PC-9 (cell line): ENCODE data around the gene BNIP3. TPM values are rescaled to one million over a fixed set of nuclear protein-coding genes. Genes with fewer than 3 reads are reported as not detected.

ENCODE experiments used
- BruUV-seq: library from RNA; stranded (reverse); fragments of 400-500 nt; replicated peaks from 2 replicates; lab custom pipeline; 2021; lab: Mats Ljungman, UMichigan
- CTCF ChIA-PET: fragments of 300-600 bp; sonication (Branson Sonifier 250); formaldehyde crosslinking; loops from one replicate; lab custom pipeline; 2022; ENCODE audit warnings: antibody characterized with exemption; lab: Charles Lee
- POLR2A ChIA-PET: fragments of 300-600 bp; sonication (Branson Sonifier 250); formaldehyde crosslinking; loops from one replicate; lab custom pipeline; 2022; ENCODE audit warnings: antibody characterized with exemption; ENCODE audit not compliant: unreplicated experiment; lab: Charles Lee
- DNase-seq, 2 experiments: peaks; one replicate each; pipeline versions ENCODE4 v3.0.0 to v3.0.0-alpha.2; 2015 to 2022; ENCODE audit warnings: mixed read lengths in 1 of 2
- H2AFZ ChIP-seq: fragments of 200-600 bp; sonication (generic); 2 replicates; pipeline ENCODE4 v1.8.1; 2017; ENCODE audit warnings: antibody characterized with exemption
- H3F3A ChIP-seq: fragments of 200-600 bp; sonication (generic); 2 replicates; pipeline ENCODE4 v1.8.1; 2017; ENCODE audit warnings: antibody characterized with exemption, mild to moderate bottlenecking, low read depth; ENCODE audit not compliant: insufficient read depth
- H3K27ac ChIP-seq: fragments of 200-600 bp; sonication (generic); 2 replicates; pipeline ENCODE4 v1.6.1; 2016; ENCODE audit warnings: mixed run types
- H3K27me3 ChIP-seq: fragments of 200-600 bp; sonication (generic); 2 replicates; pipeline ENCODE4 v1.6.1; 2016; ENCODE audit warnings: low read depth, mixed run types; ENCODE audit not compliant: insufficient read depth
- H3K36me3 ChIP-seq: fragments of 200-600 bp; sonication (generic); 2 replicates; pipeline ENCODE4 v1.6.1; 2016; ENCODE audit warnings: low read depth, mixed run types
- H3K4me1 ChIP-seq: fragments of 200-600 bp; sonication (generic); replicated peaks from 2 replicates; pipeline ENCODE4 v1.6.1; 2016; ENCODE audit warnings: mixed run types; ENCODE audit not compliant: insufficient read depth
- H3K4me2 ChIP-seq: fragments of 200-600 bp; sonication (generic); 2 replicates; pipeline ENCODE4 v1.6.1; 2017; ENCODE audit warnings: mixed run types
- H3K4me3 ChIP-seq: fragments of 200-600 bp; sonication (generic); 2 replicates; pipeline ENCODE4 v1.6.1; 2016; ENCODE audit warnings: mixed run types
- H3K79me2 ChIP-seq: fragments of 200-600 bp; sonication (generic); 2 replicates; pipeline ENCODE4 v1.6.1; 2017; ENCODE audit warnings: low read depth, mixed run types
- H3K9me2 ChIP-seq: fragments of 200-600 bp; sonication (generic); 2 replicates; pipeline ENCODE4 v1.8.1; 2017; ENCODE audit warnings: mild to moderate bottlenecking; ENCODE audit not compliant: insufficient read depth
- H3K9me3 ChIP-seq: fragments of 200-600 bp; sonication (generic); 2 replicates; pipeline ENCODE4 v1.8.1; 2016; ENCODE audit warnings: low read depth; ENCODE audit not compliant: insufficient read depth
- H4K20me1 ChIP-seq: fragments of 200-600 bp; sonication (generic); 2 replicates; pipeline ENCODE4 v1.8.1; 2017; ENCODE audit not compliant: insufficient read depth
- CTCF ChIP-seq: fragments of 200-600 bp; sonication (generic); conservative IDR thresholded peaks from 2 replicates; pipeline ENCODE4 v1.6.1; 2017; ENCODE audit warnings: mixed run types, antibody characterized with exemption, mild to moderate bottlenecking, moderate library complexity
- EZH2 ChIP-seq: fragments of 200-600 bp; sonication (generic); IDR thresholded peaks from 2 replicates; pipeline ENCODE4 v1.8.0; 2017; ENCODE audit warnings: antibody characterized with exemption, low read depth
- intact Hi-C: fragments of 100-400 bp; cut with micrococcal nuclease; formaldehyde crosslinking; loops from one replicate; pipeline ENCODE4 v1.10.0; 2022; ENCODE audit not compliant: unreplicated experiment
- total RNA-seq: library from RNA; stranded (reverse); gene quantifications from 2 replicates; pipeline ENCODE4 v1.2.3, GENCODE V29; 2021

BNIP3 gene
- total RNA-seq, 1 experiment from 2014 or later, result 21.0 TPM

DNA sequence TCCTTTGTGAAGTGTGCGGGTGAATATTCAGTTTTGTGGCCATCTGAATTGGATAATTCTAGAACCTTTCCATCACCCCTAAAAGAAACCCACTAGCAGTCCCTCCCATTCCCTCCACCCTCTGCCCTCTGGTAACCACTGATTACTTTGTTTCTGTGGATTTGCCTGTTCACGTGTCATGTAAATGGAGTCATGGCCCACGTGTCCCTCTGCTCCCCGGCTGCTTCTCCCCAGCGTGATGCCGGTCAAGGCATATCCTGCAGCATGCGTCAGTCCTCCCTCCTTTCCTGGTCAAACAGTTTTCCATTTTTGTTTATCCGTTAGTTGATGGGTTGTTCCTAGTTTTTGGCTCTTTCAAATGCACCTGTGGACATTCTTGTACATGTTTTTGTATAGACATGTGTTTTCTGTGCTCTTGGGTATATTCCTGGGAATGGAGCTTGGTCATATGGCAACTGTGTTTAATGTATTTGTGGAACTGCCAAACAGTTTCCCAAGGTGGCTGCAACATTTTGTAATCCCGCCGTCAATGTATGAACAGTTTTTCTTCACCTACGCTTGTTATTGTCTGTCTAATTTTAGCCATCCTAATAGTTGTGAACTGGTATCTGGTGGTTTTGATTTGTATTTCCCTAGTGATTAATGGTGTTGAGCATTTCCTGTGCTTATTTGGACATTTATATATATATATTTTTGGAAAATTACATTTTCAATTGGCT is 58.5 kb downstream of the BNIP3 start:
- Histone ChIP-seq H3K36me3 (no peaks in the 10 kb centered on the region), H3K27me3 (no peaks in the 10 kb centered on the region), H3K9me3 (no peaks in the 10 kb centered on the region), H2AFZ (no peak overlapping the region), H3K4me1 (no peaks in the 10 kb centered on the region), H4K20me1 (peaks cover 15% of the 10 kb centered on the region), H3K4me3 (no peak overlapping the region), H3F3A (peaks cover 8% of the 10 kb centered on the region; the same call in 1 of the 2 replicates), H3K4me2 (no peak overlapping the region), H3K9me2 (no peaks in the 10 kb centered on the region), H3K27ac (no peak overlapping the region), H3K79me2 (peaks cover 73% of the 10 kb centered on the region)
- DNase-seq, result no peak
- POLR2A ChIA-PET, result no interaction called here
- CTCF ChIA-PET, result no interaction called here
- TF ChIP-seq EZH2 (no peak), CTCF (no peak)
- BruUV-seq, result no TSS peak
- intact Hi-C loops, result no loop called here

DNA sequence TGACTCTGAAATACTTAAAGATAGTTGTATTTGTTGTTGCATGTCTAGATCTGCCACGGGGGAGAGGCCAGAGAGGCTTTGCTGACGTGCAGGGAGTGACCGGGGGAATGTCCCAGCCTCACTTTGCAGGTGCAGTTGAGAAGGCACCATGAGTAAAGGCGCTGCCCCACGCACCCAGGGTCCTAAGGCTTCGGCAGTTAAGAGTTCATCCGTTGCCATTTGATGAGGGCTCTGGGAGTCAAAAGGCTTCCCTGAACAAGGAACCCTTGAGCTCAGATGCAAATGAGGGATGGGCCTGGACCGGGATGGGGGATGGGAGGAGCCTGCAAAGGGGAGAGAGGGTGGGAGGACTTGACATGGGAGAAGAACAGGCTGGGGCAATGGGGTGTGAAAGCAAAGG is 60.5 kb downstream of the BNIP3 start:
- no peaks in the 10 kb centered on the region for H3K36me3 ChIP-seq
- TF ChIP-seq CTCF (no peak), EZH2 (no peak)
- DNase-seq, result no peak

GRCh38 chr10:131920693-131921092 is 61.0 kb downstream of the BNIP3 start:
- Histone ChIP-seq H3K36me3 (no peaks in the 10 kb centered on the region), H2AFZ (no peak overlapping the region), H3K79me2 (peaks cover 55% of the 10 kb centered on the region), H3K4me3 (no peak overlapping the region), H3F3A (peaks cover 8% of the 10 kb centered on the region; the same call in 1 of the 2 replicates), H3K9me2 (no peaks in the 10 kb centered on the region), H3K27ac (no peak overlapping the region), H3K4me2 (no peak overlapping the region), H4K20me1 (peaks cover 11% of the 10 kb centered on the region; the same call in 1 of the 2 replicates), H3K4me1 (no peaks in the 10 kb centered on the region), H3K27me3 (no peaks in the 10 kb centered on the region), H3K9me3 (no peaks in the 10 kb centered on the region)
- BruUV-seq, result no TSS peak
- POLR2A ChIA-PET, result no interaction called here
- CTCF ChIA-PET, result no interaction called here
- intact Hi-C loops, result no loop called here
- DNase-seq, result no peak
- TF ChIP-seq EZH2 (no peak), CTCF (no peak)

More for the DNA sequence above, 60.5 kb downstream of the BNIP3 start:
- H3K4me1 ChIP-seq, result no peaks in the 10 kb centered on the region
- H3K27ac ChIP-seq, result no peak overlapping the region
- H4K20me1 ChIP-seq, result peaks cover 11% of the 10 kb centered on the region; the same call in 1 of the 2 replicates
- peaks cover 8% of the 10 kb centered on the region; the same call in 1 of the 2 replicates for H3F3A ChIP-seq
- CTCF ChIA-PET, result no interaction called here
- no peaks in the 10 kb centered on the region for H3K9me3 ChIP-seq
- no peak overlapping the region for H3K4me2 ChIP-seq
- no peak overlapping the region for H3K4me3 ChIP-seq
- intact Hi-C loops, result no loop called here
- no peaks in the 10 kb centered on the region for H3K9me2 ChIP-seq
- no TSS peak for BruUV-seq
- H3K79me2 ChIP-seq, result peaks cover 55% of the 10 kb centered on the region
- no peak overlapping the region for H2AFZ ChIP-seq
- no peaks in the 10 kb centered on the region for H3K27me3 ChIP-seq
- POLR2A ChIA-PET, result no interaction called here
